Liver (tissue), 9 donors: ENCODE measurements around the gene ABCC1. TPM values are rescaled to one million over a fixed set of nuclear protein-coding genes. Genes with fewer than 3 reads are reported as not detected.

Source experiments
- DNase-seq: peaks from one replicate; pipeline ENCODE4 v3.0.0-alpha.2; 2017; ENCODE audit warnings: low spot score
- H3K27ac ChIP-seq, 2 donors: one replicate each; pipeline ENCODE4 v1.7.0; 2013; ENCODE audit warnings: inconsistent platforms in 2 of 2, low read length in 2 of 2, control low read depth in 1 of 2, low read depth in 1 of 2, mild to moderate bottlenecking in 1 of 2
- H3K27me3 ChIP-seq, 4 donors: one replicate each; pipeline versions ENCODE4 v1.6.1 to v1.7.0; 2013; ENCODE audit warnings: low read length in 3 of 4, inconsistent platforms in 1 of 4, mild to moderate bottlenecking in 1 of 4, moderate library complexity in 1 of 4; ENCODE audit not compliant: control insufficient read depth in 4 of 4, insufficient read depth in 4 of 4
- H3K36me3 ChIP-seq, 4 donors: one replicate each; pipeline versions ENCODE4 v1.6.1 to v1.7.0; 2013; ENCODE audit warnings: low read length in 3 of 4, mild to moderate bottlenecking in 3 of 4, low read depth in 1 of 4, moderate library complexity in 1 of 4; ENCODE audit not compliant: control insufficient read depth in 4 of 4, insufficient read depth in 3 of 4
- H3K4me1 ChIP-seq, 4 donors: one replicate each; pipeline versions ENCODE4 v1.6.1 to v1.7.0; 2013; ENCODE audit warnings: low read length in 3 of 4, mild to moderate bottlenecking in 3 of 4, moderate library complexity in 1 of 4; ENCODE audit not compliant: control insufficient read depth in 4 of 4, insufficient read depth in 4 of 4
- H3K4me3 ChIP-seq, 3 donors: one replicate each; pipeline versions ENCODE4 v1.6.1 to v1.7.0; 2013; ENCODE audit warnings: low read length in 3 of 3, control low read depth in 1 of 3, low read depth in 1 of 3, mild to moderate bottlenecking in 1 of 3
- H3K9ac ChIP-seq, 2 donors: one replicate each; pipeline ENCODE4 v1.7.0; 2013; ENCODE audit warnings: low read length in 2 of 2, mild to moderate bottlenecking in 2 of 2, moderate library complexity in 2 of 2, control low read depth in 1 of 2, low read depth in 1 of 2
- H3K9me3 ChIP-seq, 4 donors: one replicate each; pipeline versions ENCODE4 v1.6.1 to v1.7.0; 2013; ENCODE audit warnings: low read length in 3 of 4; ENCODE audit not compliant: control insufficient read depth in 4 of 4
- EGR1 ChIP-seq, 2 donors: IDR thresholded peaks; 2 replicates each; pipeline ENCODE4 v1.6.1; 2016 to 2018; ENCODE audit warnings: antibody characterized with exemption in 2 of 2, low read depth in 2 of 2
- FOXA1 ChIP-seq: IDR thresholded peaks from 2 replicates; pipeline ENCODE4 v1.6.1; 2016; ENCODE audit warnings: antibody characterized with exemption
- FOXA2 ChIP-seq: IDR thresholded peaks from 2 replicates; pipeline ENCODE4 v1.6.1; 2016; ENCODE audit warnings: antibody characterized with exemption
- GABPA ChIP-seq, 2 donors: IDR thresholded peaks in 1 of 2; conservative IDR thresholded peaks in 1 of 2; 2 replicates each; pipeline ENCODE4 v1.6.1; 2016; ENCODE audit warnings: antibody characterized with exemption in 2 of 2, mild to moderate bottlenecking in 1 of 2, moderate library complexity in 1 of 2
- HNF4A ChIP-seq, 2 donors: conservative IDR thresholded peaks; 2 replicates each; pipeline ENCODE4 v1.6.1; 2016; ENCODE audit warnings: antibody characterized with exemption in 2 of 2, mild to moderate bottlenecking in 2 of 2
- HNF4G ChIP-seq: IDR thresholded peaks from 2 replicates; pipeline ENCODE4 v1.6.1; 2016; ENCODE audit warnings: antibody characterized with exemption
- JUND ChIP-seq, 2 donors: IDR thresholded peaks; 2 replicates each; pipeline ENCODE4 v1.6.1; 2016; ENCODE audit warnings: antibody characterized with exemption in 2 of 2
- NR2F2 ChIP-seq: IDR thresholded peaks from 2 replicates; pipeline ENCODE4 v1.6.1; 2016; ENCODE audit warnings: antibody characterized with exemption
- RAD21 ChIP-seq, 2 donors: IDR thresholded peaks; 2 replicates each; pipeline ENCODE4 v1.6.1; 2016; ENCODE audit warnings: antibody characterized with exemption in 2 of 2, mild to moderate bottlenecking in 2 of 2
- SP1 ChIP-seq: IDR thresholded peaks from 2 replicates; pipeline ENCODE4 v1.6.1; 2018; ENCODE audit warnings: antibody characterized with exemption, mild to moderate bottlenecking
- TAF1 ChIP-seq: conservative IDR thresholded peaks from 2 replicates; pipeline ENCODE4 v1.6.1; 2016; ENCODE audit warnings: antibody characterized with exemption, mild to moderate bottlenecking
- YY1 ChIP-seq: IDR thresholded peaks from 2 replicates; pipeline ENCODE4 v1.6.1; 2016; ENCODE audit warnings: antibody characterized with exemption, mild to moderate bottlenecking
- WGBS: extraction: QIAGEN DNeasy Blood & Tissue Kit; methylation state at CpG from one replicate; pipeline ENCODE4 v1.1.7; 2013; 5-methylcytosine and 5-hydroxymethylcytosine counted together
- polyA plus RNA-seq, 2 donors: library from polyadenylated mRNA; stranded (reverse) in 1 of 2; unstranded in 1 of 2; fragments of 200-250 nt in 1 of 2; fragments of >200 nt in 1 of 2; fragmentation: Nextera tagmentation in 1 of 2; extraction: Ambion mirVana in 1 of 2; gene quantifications; one replicate each; pipeline versions ENCODE4 v1.2.1 to v1.2.3, GENCODE V29; 2013 to 2015
- total RNA-seq, 2 donors: library from RNA; depleted of rRNA; stranded (reverse); fragments of >200 nt; gene quantifications; one replicate each; pipeline ENCODE4 v1.2.3, GENCODE V29; 2014
- TF ChIP-seq, protein P1 (sequence below): IDR thresholded peaks from 2 replicates; pipeline ENCODE4 v1.6.1; 2016; ENCODE audit warnings: antibody characterized with exemption
- TF ChIP-seq, protein P2 (sequence below): IDR thresholded peaks from 2 replicates; pipeline ENCODE4 v1.6.1; 2016; ENCODE audit warnings: antibody characterized with exemption, mild to moderate bottlenecking
- TF ChIP-seq, protein P3 (sequence below): IDR thresholded peaks from 2 replicates; pipeline ENCODE4 v1.6.1; 2016; ENCODE audit warnings: antibody characterized with exemption
- TF ChIP-seq, protein P4 (sequence below): IDR thresholded peaks from 2 replicates; pipeline ENCODE4 v1.6.1; 2016; ENCODE audit warnings: antibody characterized with exemption
- TF ChIP-seq, protein P5 (sequence below): fragments of 150-350 bp; IDR thresholded peaks from 2 replicates; pipeline ENCODE4 v1.5.1; 2017; ENCODE audit warnings: improper control_type of control experiment, low read depth, low read length; ENCODE audit not compliant: missing input control
- donor health status: healthy.
- donor health status: healthy.
- donor health status: healthy.
- donor health status: healthy.
- donor health status: healthy.

Gene ABCC1
- total and polyA plus RNA-seq, 4 donors, result 0.85 to 7.7 (median 4.2) TPM

DNA sequence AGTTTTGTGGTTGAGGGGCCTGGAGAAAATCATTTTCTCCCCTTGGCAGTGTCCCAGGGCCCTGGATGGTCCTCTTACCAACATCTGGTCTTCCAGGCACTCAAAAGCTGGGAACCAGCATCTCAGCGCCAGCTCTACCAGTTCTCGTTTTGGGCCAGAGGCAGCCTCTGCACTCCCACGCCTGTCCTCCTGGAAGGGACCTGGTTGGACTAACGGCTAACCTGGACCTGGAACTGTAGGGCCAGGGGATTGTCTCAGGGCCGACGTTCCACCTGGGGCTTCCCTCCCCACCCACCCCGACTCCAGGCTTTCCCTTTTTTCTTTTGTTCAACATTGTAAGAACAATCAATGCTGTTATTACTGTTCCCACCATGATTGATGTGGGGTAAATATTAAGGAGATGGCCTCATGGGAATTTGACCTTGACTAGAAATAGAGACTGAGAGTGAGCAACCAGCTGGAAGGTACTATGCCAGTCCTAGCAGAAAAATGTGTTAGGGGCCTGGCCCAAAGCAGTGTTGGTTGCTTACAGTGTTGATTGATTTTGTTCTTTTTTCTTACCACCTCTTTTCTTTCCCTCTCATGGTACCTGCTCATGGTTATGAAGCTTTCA lies 192.5 kb downstream of the ABCC1 start:
- DNase-seq, result no peak
- Histone ChIP-seq H3K9ac (no peak overlapping the region), H3K9me3 (no peaks in the 10 kb centered on the region), H3K4me1 (peaks cover 0 to 10% (median 5%) of the 10 kb centered on the region in 4 donors), H3K36me3 (peaks cover 0 to 3% (median under 1%) of the 10 kb centered on the region in 4 donors), H3K27ac (no peak overlapping the region), H3K4me3 (no peak overlapping the region), H3K27me3 (no peaks in the 10 kb centered on the region)
- 84% methylated on average over 7 of the region's 7 CpGs for WGBS
- TF ChIP-seq, protein P1, sequence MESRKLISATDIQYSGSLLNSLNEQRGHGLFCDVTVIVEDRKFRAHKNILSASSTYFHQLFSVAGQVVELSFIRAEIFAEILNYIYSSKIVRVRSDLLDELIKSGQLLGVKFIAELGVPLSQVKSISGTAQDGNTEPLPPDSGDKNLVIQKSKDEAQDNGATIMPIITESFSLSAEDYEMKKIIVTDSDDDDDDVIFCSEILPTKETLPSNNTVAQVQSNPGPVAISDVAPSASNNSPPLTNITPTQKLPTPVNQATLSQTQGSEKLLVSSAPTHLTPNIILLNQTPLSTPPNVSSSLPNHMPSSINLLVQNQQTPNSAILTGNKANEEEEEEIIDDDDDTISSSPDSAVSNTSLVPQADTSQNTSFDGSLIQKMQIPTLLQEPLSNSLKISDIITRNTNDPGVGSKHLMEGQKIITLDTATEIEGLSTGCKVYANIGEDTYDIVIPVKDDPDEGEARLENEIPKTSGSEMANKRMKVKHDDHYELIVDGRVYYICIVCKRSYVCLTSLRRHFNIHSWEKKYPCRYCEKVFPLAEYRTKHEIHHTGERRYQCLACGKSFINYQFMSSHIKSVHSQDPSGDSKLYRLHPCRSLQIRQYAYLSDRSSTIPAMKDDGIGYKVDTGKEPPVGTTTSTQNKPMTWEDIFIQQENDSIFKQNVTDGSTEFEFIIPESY, result no peak
- TF ChIP-seq TAF1, result no peak
- TF ChIP-seq FOXA1, result no peak

DNA sequence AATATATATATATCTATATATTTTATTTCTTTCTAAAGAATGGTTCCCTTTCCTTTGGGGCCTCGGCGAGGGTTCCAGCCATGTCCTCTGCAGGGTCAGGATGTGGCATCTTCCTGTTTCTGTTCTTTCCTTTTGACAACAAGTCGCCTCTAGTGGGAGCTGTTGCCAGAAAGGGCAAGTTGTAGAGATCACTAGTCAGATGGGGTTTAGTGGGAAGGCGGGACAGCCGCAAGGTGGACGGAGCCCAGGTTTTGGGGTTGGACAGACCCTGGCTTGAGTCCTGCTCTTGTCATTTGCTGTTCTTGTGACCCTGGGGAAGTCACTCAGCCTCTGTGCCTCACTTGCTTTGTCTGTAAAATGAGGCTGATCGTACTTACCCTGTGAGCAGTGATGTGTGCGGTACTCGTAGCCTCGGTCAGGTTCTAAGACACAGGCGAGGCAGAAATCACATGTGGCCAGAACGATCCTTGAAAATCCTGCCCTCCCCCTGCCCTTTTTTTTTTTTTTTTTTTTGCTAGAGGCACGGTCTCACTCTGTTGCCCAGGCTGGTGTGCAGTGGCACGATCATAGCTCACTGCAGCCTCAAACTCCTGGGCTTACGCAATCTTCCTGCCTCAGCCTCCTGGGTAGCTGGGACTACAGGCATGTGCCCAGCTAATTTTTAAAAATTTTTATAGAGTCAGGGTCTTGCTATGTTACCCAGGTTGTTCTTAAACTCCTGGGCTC lies 193.8 kb downstream of the ABCC1 start:
- 73% methylated on average over 15 of the region's 15 CpGs for WGBS
- Histone ChIP-seq H3K4me1 (peaks cover 0 to 22% (median 16%) of the 10 kb centered on the region in 4 donors), H3K27ac (no peak overlapping the region), H3K27me3 (no peaks in the 10 kb centered on the region), H3K9ac (no peak overlapping the region), H3K36me3 (no peaks in the 10 kb centered on the region), H3K9me3 (no peaks in the 10 kb centered on the region), H3K4me3 (no peak overlapping the region)
- no peak for DNase-seq
- TF ChIP-seq NR2F2 (no peak), HNF4G (no peak), FOXA1 (no peak), TAF1 (no peak), YY1 (no peak), JUND (IDR thresholded peaks at IDR 0.05) (no peak), HNF4A (conservative IDR thresholded peaks at IDR 0.05) (no peak), EGR1 (IDR thresholded peaks at IDR 0.05; ENCODE audit: low read depth in 2 of 2) (no peak), RAD21 (IDR thresholded peaks at IDR 0.05) (peak in 1 of 2 donors; percentile 25), FOXA2 (no peak), SP1 (no peak), GABPA (IDR thresholded peaks at IDR 0.05 in 1 of 2, conservative IDR thresholded peaks at IDR 0.05 in 1 of 2) (no peak)
- TF ChIP-seq, protein P2, sequence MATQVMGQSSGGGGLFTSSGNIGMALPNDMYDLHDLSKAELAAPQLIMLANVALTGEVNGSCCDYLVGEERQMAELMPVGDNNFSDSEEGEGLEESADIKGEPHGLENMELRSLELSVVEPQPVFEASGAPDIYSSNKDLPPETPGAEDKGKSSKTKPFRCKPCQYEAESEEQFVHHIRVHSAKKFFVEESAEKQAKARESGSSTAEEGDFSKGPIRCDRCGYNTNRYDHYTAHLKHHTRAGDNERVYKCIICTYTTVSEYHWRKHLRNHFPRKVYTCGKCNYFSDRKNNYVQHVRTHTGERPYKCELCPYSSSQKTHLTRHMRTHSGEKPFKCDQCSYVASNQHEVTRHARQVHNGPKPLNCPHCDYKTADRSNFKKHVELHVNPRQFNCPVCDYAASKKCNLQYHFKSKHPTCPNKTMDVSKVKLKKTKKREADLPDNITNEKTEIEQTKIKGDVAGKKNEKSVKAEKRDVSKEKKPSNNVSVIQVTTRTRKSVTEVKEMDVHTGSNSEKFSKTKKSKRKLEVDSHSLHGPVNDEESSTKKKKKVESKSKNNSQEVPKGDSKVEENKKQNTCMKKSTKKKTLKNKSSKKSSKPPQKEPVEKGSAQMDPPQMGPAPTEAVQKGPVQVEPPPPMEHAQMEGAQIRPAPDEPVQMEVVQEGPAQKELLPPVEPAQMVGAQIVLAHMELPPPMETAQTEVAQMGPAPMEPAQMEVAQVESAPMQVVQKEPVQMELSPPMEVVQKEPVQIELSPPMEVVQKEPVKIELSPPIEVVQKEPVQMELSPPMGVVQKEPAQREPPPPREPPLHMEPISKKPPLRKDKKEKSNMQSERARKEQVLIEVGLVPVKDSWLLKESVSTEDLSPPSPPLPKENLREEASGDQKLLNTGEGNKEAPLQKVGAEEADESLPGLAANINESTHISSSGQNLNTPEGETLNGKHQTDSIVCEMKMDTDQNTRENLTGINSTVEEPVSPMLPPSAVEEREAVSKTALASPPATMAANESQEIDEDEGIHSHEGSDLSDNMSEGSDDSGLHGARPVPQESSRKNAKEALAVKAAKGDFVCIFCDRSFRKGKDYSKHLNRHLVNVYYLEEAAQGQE, result no peak
- TF ChIP-seq, protein P3, sequence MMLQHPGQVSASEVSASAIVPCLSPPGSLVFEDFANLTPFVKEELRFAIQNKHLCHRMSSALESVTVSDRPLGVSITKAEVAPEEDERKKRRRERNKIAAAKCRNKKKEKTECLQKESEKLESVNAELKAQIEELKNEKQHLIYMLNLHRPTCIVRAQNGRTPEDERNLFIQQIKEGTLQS, result no peak
- TF ChIP-seq, protein P4, sequence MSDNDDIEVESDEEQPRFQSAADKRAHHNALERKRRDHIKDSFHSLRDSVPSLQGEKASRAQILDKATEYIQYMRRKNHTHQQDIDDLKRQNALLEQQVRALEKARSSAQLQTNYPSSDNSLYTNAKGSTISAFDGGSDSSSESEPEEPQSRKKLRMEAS, result no peak
- TF ChIP-seq, protein P5, sequence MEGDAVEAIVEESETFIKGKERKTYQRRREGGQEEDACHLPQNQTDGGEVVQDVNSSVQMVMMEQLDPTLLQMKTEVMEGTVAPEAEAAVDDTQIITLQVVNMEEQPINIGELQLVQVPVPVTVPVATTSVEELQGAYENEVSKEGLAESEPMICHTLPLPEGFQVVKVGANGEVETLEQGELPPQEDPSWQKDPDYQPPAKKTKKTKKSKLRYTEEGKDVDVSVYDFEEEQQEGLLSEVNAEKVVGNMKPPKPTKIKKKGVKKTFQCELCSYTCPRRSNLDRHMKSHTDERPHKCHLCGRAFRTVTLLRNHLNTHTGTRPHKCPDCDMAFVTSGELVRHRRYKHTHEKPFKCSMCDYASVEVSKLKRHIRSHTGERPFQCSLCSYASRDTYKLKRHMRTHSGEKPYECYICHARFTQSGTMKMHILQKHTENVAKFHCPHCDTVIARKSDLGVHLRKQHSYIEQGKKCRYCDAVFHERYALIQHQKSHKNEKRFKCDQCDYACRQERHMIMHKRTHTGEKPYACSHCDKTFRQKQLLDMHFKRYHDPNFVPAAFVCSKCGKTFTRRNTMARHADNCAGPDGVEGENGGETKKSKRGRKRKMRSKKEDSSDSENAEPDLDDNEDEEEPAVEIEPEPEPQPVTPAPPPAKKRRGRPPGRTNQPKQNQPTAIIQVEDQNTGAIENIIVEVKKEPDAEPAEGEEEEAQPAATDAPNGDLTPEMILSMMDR, result peak; percentile 18
